Kidney epithelial cell (primary cell): Measurements from ENCODE around the gene TELO2. TPM values are rescaled to one million over a fixed set of nuclear protein-coding genes. Genes with fewer than 3 reads are reported as not detected.

ENCODE experiments used
- DNase-seq: peaks from one replicate; pipeline ENCODE4 v3.0.0-alpha.2; 2010; ENCODE audit warnings: low read depth
- H3K27me3 ChIP-seq: 2 replicates; pipeline ENCODE4 v1.6.0; 2011; ENCODE audit warnings: low read length; ENCODE audit not compliant: control insufficient read depth, insufficient read depth
- H3K36me3 ChIP-seq: 2 replicates; pipeline ENCODE4 v1.5.1; 2011; ENCODE audit warnings: low read length; ENCODE audit not compliant: control insufficient read depth, insufficient read depth
- H3K4me3 ChIP-seq: 2 replicates; pipeline ENCODE4 v1.5.1; 2011; ENCODE audit warnings: low read depth, mild to moderate bottlenecking, control low read depth, low read length
- total RNA-seq: library from RNA; depleted of rRNA; stranded (reverse); fragments of >200 nt; gene quantifications from 2 replicates; pipeline ENCODE4 v1.2.3, GENCODE V29; 2015
- TF ChIP-seq, protein P1 (sequence below): IDR thresholded peaks from 2 replicates; pipeline ENCODE4 v1.5.1; 2011; ENCODE audit warnings: mild to moderate bottlenecking, moderate library complexity, low read length, control low read depth, inconsistent platforms; ENCODE audit not compliant: insufficient read depth, poor library complexity, severe bottlenecking

TELO2 gene
- total RNA-seq, 1 donor from 2014 or later, result 23.1 TPM

- DNase-seq, result no peak
- H3K27me3 ChIP-seq, result no peaks in the 10 kb centered on the region
- H3K4me3 ChIP-seq, result no peak within 1 kb of the TSS
- no peaks in the 10 kb centered on the region for H3K36me3 ChIP-seq
- TF ChIP-seq, protein P1, sequence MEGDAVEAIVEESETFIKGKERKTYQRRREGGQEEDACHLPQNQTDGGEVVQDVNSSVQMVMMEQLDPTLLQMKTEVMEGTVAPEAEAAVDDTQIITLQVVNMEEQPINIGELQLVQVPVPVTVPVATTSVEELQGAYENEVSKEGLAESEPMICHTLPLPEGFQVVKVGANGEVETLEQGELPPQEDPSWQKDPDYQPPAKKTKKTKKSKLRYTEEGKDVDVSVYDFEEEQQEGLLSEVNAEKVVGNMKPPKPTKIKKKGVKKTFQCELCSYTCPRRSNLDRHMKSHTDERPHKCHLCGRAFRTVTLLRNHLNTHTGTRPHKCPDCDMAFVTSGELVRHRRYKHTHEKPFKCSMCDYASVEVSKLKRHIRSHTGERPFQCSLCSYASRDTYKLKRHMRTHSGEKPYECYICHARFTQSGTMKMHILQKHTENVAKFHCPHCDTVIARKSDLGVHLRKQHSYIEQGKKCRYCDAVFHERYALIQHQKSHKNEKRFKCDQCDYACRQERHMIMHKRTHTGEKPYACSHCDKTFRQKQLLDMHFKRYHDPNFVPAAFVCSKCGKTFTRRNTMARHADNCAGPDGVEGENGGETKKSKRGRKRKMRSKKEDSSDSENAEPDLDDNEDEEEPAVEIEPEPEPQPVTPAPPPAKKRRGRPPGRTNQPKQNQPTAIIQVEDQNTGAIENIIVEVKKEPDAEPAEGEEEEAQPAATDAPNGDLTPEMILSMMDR, result no peak
Observed at GRCh38 chr16:1488619-1489018, 4.5 kb upstream of the TELO2 start, which contains the start of gene PTX4. TSS of gene PTX4 (minus strand) at chr16:1488944. CDS start at chr16:1488909, 35 bp downstream.

DNA sequence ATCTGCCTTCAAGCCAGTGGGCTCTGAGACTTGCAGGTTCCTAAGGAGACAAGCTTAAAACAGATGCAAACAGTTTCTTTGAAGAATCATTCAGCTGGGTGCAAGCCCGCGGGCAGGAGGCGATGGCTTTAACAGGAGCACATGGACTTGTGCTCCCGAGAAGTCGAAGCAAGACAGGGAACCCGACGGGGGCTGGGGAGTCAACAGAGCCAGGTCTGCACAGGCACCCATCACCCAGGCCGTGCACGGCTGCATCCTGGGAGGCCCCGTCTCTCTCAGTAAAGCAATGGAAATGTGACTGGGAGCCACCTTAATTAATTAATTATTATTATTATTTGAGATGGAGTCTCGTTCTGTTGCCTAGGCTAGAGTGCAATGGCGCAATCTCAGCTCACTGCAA, 4.1 kb upstream of the TELO2 start:
- Histone ChIP-seq H3K4me3 (no peak overlapping the region), H3K36me3 (no peaks in the 10 kb centered on the region), H3K27me3 (no peaks in the 10 kb centered on the region)
- no peak for DNase-seq
- TF ChIP-seq, protein P1, result no peak

- Histone ChIP-seq H3K4me3 (no peak overlapping the region), H3K27me3 (no peaks in the 10 kb centered on the region), H3K36me3 (no peaks in the 10 kb centered on the region)
- DNase-seq, result no peak
- TF ChIP-seq, protein P1, result no peak
Observed at GRCh38 chr16:1491327-1491726, 1.8 kb upstream of the TELO2 start.

DNA sequence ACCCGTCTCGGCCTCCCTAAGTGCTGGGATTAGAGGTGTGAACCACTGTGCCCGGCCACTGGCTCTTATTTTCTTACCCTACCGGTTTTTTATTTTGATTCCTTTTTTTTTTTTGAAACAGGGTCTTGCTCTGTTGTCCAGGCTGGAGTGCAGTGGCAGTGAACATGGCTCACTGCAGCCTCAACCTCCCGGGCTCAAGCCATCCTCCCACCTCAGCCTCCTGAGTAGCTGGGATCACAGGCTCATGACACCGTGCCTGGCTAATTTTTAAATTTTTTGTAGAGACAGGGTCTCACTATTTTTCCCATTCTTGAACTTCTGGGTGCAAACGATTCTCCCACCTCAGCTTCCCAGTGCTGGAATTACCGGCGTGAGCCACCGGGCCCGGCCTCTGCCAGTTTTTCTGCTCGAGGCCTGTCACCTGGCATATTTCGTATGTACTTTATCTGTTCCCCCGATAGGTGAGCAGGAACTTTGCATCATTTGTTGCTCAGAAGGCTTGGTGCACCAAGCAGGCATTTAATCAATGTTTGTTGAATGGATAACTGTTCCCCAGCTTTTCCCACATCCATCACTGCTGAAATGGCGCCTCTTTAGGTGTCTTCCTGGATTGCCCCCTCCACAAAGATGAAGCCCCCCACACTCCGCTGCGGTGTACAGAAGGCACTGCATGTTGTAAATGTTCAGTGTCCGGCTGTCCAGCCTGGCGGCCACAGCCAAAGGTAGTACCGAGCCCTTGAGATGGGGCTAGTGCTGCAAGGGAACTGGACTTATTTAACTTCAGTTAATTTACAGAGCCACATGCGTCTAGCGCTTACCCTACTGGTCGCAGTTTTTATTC, 858 bp upstream of the TELO2 start:
- H3K36me3 ChIP-seq, result no peaks in the 10 kb centered on the region
- TF ChIP-seq, protein P1, result no peak
- H3K27me3 ChIP-seq, result no peaks in the 10 kb centered on the region
- DNase-seq, result no peak
- H3K4me3 ChIP-seq, result peak overlapping the region; percentile 85

DNA sequence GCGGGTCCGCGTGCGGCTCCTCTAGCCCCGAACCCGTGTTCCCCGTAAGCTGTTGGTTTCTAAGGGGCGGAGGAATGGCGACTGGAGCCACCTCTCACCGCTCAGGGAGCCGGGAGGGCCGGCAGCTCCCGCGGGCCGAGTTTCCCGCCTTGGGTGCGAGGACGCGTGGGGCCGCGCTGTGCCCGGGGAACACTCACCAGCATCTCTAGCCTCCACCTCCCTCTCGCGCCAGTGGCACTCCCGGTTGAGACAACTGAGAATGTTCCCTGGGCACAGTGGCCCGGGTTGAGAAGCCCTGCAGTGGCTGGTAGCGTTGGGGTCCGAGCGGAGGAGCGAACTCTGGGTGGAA, 560 bp downstream of the TELO2 start:
- H3K36me3 ChIP-seq, result no peaks in the 10 kb centered on the region
- DNase-seq, result no peak
- H3K27me3 ChIP-seq, result no peaks in the 10 kb centered on the region

More for the DNA sequence above, 560 bp downstream of the TELO2 start:
- peak overlapping the region; percentile 85 for H3K4me3 ChIP-seq
- TF ChIP-seq, protein P1, result no peak
